HG03139 (cell line): ENCODE measurements around the gene METAP1D.
A peak's percentile ranks its signal among the peaks of the same experiment; 100 is the strongest.
"Not testable (repeated sequence)": the region's sequence is repeated elsewhere in the genome, so short reads cannot be mapped to it uniquely, and the experiment has no call there.

Experiments
- ATAC-seq: cut with Tn5 transposase; IDR thresholded peaks from one replicate; pipeline ENCODE4 v1.9.1; 2021; ENCODE audit not compliant: unreplicated experiment

Gene METAP1D

GRCh38 chr2:171999604-172000469 is at the start of gene METAP1D:
Gene METAP1D (plus strand): TSS chr2:171999953. CDS start chr2:171999970, 17 bp downstream.
- ATAC-seq = peak; percentile 97

GRCh38 chr2:171952276-171952675 is 47.5 kb upstream of the METAP1D start:
- no peak for ATAC-seq

- ATAC-seq = no peak
Measured at GRCh38 chr2:171952748-171953147, 47.0 kb upstream of the METAP1D start.

GRCh38 chr2:171956135-171956825 is 43.5 kb upstream of the METAP1D start:
- no peak for ATAC-seq

GRCh38 chr2:171957061-171957460 is 42.7 kb upstream of the METAP1D start:
- ATAC-seq = no peak

- ATAC-seq = no peak
Measured at GRCh38 chr2:171958475-171958874, 41.3 kb upstream of the METAP1D start.

GRCh38 chr2:171959998-171960397 is 39.8 kb upstream of the METAP1D start:
- ATAC-seq = no peak

GRCh38 chr2:171960570-171960969 is 39.2 kb upstream of the METAP1D start:
- no peak for ATAC-seq

- no peak for ATAC-seq
Measured at GRCh38 chr2:171963198-171963597, 36.6 kb upstream of the METAP1D start.

GRCh38 chr2:171964308-171964707 is 35.4 kb upstream of the METAP1D start:
- no peak for ATAC-seq

GRCh38 chr2:171965238-171965637 is 34.5 kb upstream of the METAP1D start:
- no peak for ATAC-seq

GRCh38 chr2:171965661-171966060 is 34.1 kb upstream of the METAP1D start:
- ATAC-seq = no peak

GRCh38 chr2:171966235-171966634 is 33.5 kb upstream of the METAP1D start:
- no peak for ATAC-seq

- no peak for ATAC-seq
Measured at GRCh38 chr2:171966688-171967087, 33.1 kb upstream of the METAP1D start.

- ATAC-seq = no peak
Measured at GRCh38 chr2:171968509-171968908, 31.2 kb upstream of the METAP1D start.

- no peak for ATAC-seq
Measured at GRCh38 chr2:171972329-171972982, 27.3 kb upstream of the METAP1D start.

- no peak for ATAC-seq
Measured at GRCh38 chr2:171979103-171979502, 20.6 kb upstream of the METAP1D start.

GRCh38 chr2:171983924-171984323 is 15.8 kb upstream of the METAP1D start:
- not testable (repeated sequence) for ATAC-seq

GRCh38 chr2:171985076-171985475 is 14.7 kb upstream of the METAP1D start:
- ATAC-seq = no peak

GRCh38 chr2:171986778-171987177 is 13.0 kb upstream of the METAP1D start:
- ATAC-seq = no peak

GRCh38 chr2:171991027-171991426 is 8.7 kb upstream of the METAP1D start:
- ATAC-seq = no peak

- no peak for ATAC-seq
Measured at GRCh38 chr2:171995586-171995985, 4.2 kb upstream of the METAP1D start.
